Measurements from ENCODE around the gene MYH3.

Gene MYH3

GRCh38 chr17:10612957-10613744 lies 44.0 kb downstream of the MYH3 start:
- no peak for DNase-seq

- no peak for DNase-seq
These were observed 46.2 kb downstream of the MYH3 start for GRCh38 chr17:10610884-10611283.

GRCh38 chr17:10608244-10608643 lies 48.9 kb downstream of the MYH3 start:
- DNase-seq = no peak

GRCh38 chr17:10606110-10606509 lies 51.0 kb downstream of the MYH3 start:
- DNase-seq = no peak

GRCh38 chr17:10605221-10605783 lies 51.8 kb downstream of the MYH3 start:
- peak; percentile 6 for DNase-seq

GRCh38 chr17:10604521-10604920 lies 52.6 kb downstream of the MYH3 start:
- no peak for DNase-seq

- DNase-seq = no peak
These were observed 53.2 kb downstream of the MYH3 start for GRCh38 chr17:10603931-10604330.

- DNase-seq = no peak
These were observed 56.5 kb downstream of the MYH3 start for GRCh38 chr17:10600571-10600970.

GRCh38 chr17:10598621-10599020 lies 58.5 kb downstream of the MYH3 start:
- no peak for DNase-seq

GRCh38 chr17:10589553-10590145 lies 67.5 kb downstream of the MYH3 start:
- no peak for DNase-seq

GRCh38 chr17:10585529-10585928 lies 71.6 kb downstream of the MYH3 start:
- DNase-seq = no peak

GRCh38 chr17:10583834-10584233 lies 73.3 kb downstream of the MYH3 start:
- DNase-seq = no peak

GRCh38 chr17:10579270-10579669 lies 77.8 kb downstream of the MYH3 start:
- DNase-seq = peak; percentile 1
